Gastrocnemius medialis (tissue), 4 donors: Measurements from ENCODE around the gene SMIM29. TPM values are rescaled to one million over a fixed set of nuclear protein-coding genes. Genes with fewer than 3 reads are reported as not detected.

Source experiments
- ATAC-seq, 2 donors: fragments of 150-250 bp; one replicate each; pipeline ENCODE4 v1.9.1; 2016
- DNase-seq, 2 donors: peaks; one replicate each; pipeline ENCODE4 v3.0.0-alpha.2; 2019
- H3K27ac ChIP-seq, 4 donors: fragments of 200-600 bp; sonication (generic); 1 replicate in 1 of 4; 2 replicates in 3 of 4; pipeline ENCODE4 v1.5.1; 2016 to 2018; ENCODE audit warnings: mild to moderate bottlenecking in 2 of 4, moderate library complexity in 1 of 4
- H3K27me3 ChIP-seq, 3 donors: fragments of 200-600 bp; sonication (generic) in 2 of 3; 1 replicate in 1 of 3; 2 replicates in 2 of 3; pipeline versions ENCODE4 v1.5.1 to v1.6.0; 2016 to 2019; ENCODE audit warnings: mild to moderate bottlenecking in 1 of 3, moderate library complexity in 1 of 3
- H3K36me3 ChIP-seq, 2 donors: fragments of 200-600 bp; sonication (generic) in 1 of 2; one replicate each; pipeline ENCODE4 v1.5.1; 2017 to 2018
- H3K4me1 ChIP-seq, 2 donors: fragments of 200-600 bp; sonication (generic) in 1 of 2; one replicate each; pipeline ENCODE4 v1.5.1; 2016 to 2017; ENCODE audit warnings: mild to moderate bottlenecking in 2 of 2
- H3K4me3 ChIP-seq, 4 donors: fragments of 200-600 bp; sonication (generic) in 3 of 4; 1 replicate in 1 of 4; 2 replicates in 3 of 4; pipeline ENCODE4 v1.5.1; 2016 to 2019; ENCODE audit warnings: mild to moderate bottlenecking in 2 of 4
- H3K9me3 ChIP-seq, 3 donors: fragments of 200-600 bp; sonication (generic) in 2 of 3; 1 replicate in 1 of 3; 2 replicates in 2 of 3; pipeline ENCODE4 v1.5.1; 2016 to 2019
- CTCF ChIP-seq, 5 experiments: fragments of 450-650 bp in 3 of 5; fragments of 200-600 bp in 2 of 5; sonication (generic) in 2 of 5; IDR thresholded peaks in 4 of 5; conservative IDR thresholded peaks in 1 of 5; 1 replicate in 4 of 5; 2 replicates in 1 of 5; pipeline ENCODE4 v1.5.1; 2016 to 2019; ENCODE audit warnings: antibody characterized with exemption in 5 of 5, mild to moderate bottlenecking in 3 of 5, moderate library complexity in 3 of 5
- POLR2A ChIP-seq, 2 donors: fragments of 450-650 bp; IDR thresholded peaks; one replicate each; pipeline ENCODE4 v1.6.1; 2017; ENCODE audit warnings: antibody characterized with exemption in 2 of 2, mild to moderate bottlenecking in 2 of 2, moderate library complexity in 2 of 2
- in situ Hi-C, 4 donors: fragments of 200-750 bp; cut with MboI; loops; one replicate each; pipeline versions ENCODE4 v1.15.0 to v1.8.0; 2017; ENCODE audit warnings: low sequenced_read_pairs in 4 of 4
- intact Hi-C: fragments of 100-400 bp; cut with DNase I; formaldehyde crosslinking; loops from one replicate; pipeline ENCODE4 v1.15.1; 2023; ENCODE audit warnings: low total_unique reads
- total RNA-seq, 4 donors: library from RNA; depleted of rRNA; stranded (reverse); fragments of >200 nt; gene quantifications; one replicate each; pipeline versions ENCODE4 v1.1.0 to v1.2.3, GENCODE V29; 2016

Gene SMIM29
- total RNA-seq, 4 donors from 2014 or later: 21.4 to 39.5 (median 33.4) TPM

- intact Hi-C loops (loop anchor here (2.0 to 5.0 kb wide), 3 partner anchors 27 to 1451 kb away; partner anchors contain the start of gene SMIM29), in situ Hi-C loops (loop anchor here in 1 of 4 donors (25.0 kb wide), 1 partner anchor 539 kb away; the partner anchor contains the start of gene IP6K3)
- peaks cover 51 to 59% of the 10 kb centered on the region in 2 donors for H3K4me1 ChIP-seq
- no peaks in the 10 kb centered on the region for H3K36me3 ChIP-seq
- ATAC-seq (peak; percentile 13 to 40), DNase-seq (peak; percentile 32 to 79)
- H3K27me3 ChIP-seq: no peaks in the 10 kb centered on the region
- H3K27ac ChIP-seq: peak overlapping the region; percentile 92 to 99 (median 97)
- no peak for TF ChIP-seq POLR2A (IDR thresholded peaks at IDR 0.05)
- no peak for TF ChIP-seq CTCF (IDR thresholded peaks at IDR 0.05 in 4 of 5, conservative IDR thresholded peaks at IDR 0.05 in 1 of 5)
- no peak overlapping the region for H3K4me3 ChIP-seq
- no peaks in the 10 kb centered on the region for H3K9me3 ChIP-seq
These were observed 27.4 kb upstream of the SMIM29 start for GRCh38 chr6:34276191-34276590.

- in situ Hi-C loops (loop anchor here in 1 of 4 donors (25.0 kb wide), 1 partner anchor 538 kb away; the partner anchor contains the start of gene IP6K3), intact Hi-C loops (loop anchor here (5.0 kb wide), 1 partner anchor 1452 kb away; no protein-coding TSS in a partner anchor)
- Histone ChIP-seq H3K27ac (peak overlapping the region; percentile 92 to 99 (median 97)), H3K4me1 (peaks cover 51% of the 10 kb centered on the region in 2 donors), H3K27me3 (no peaks in the 10 kb centered on the region), H3K4me3 (no peak overlapping the region), H3K9me3 (no peaks in the 10 kb centered on the region), H3K36me3 (no peaks in the 10 kb centered on the region)
- no peak for DNase-seq
- TF ChIP-seq POLR2A (IDR thresholded peaks at IDR 0.05): no peak
- TF ChIP-seq CTCF (IDR thresholded peaks at IDR 0.05 in 4 of 5, conservative IDR thresholded peaks at IDR 0.05 in 1 of 5): no peak
- no peak for ATAC-seq
These were observed 26.5 kb upstream of the SMIM29 start for GRCh38 chr6:34275128-34275804.

- peaks cover 40 to 44% of the 10 kb centered on the region in 2 donors for H3K4me1 ChIP-seq
- in situ Hi-C loops: loop anchor here in 1 of 4 donors (25.0 kb wide), 1 partner anchor 338 kb away; no protein-coding TSS in a partner anchor
- no peak for ATAC-seq
These were observed 25.3 kb upstream of the SMIM29 start for GRCh38 chr6:34274129-34274528.

GRCh38 chr6:34273242-34273805 lies 24.5 kb upstream of the SMIM29 start:
- intact Hi-C loops (no loop called here), in situ Hi-C loops (loop anchor here in 1 of 4 donors (25.0 kb wide), 1 partner anchor 339 kb away; no protein-coding TSS in a partner anchor)
- TF ChIP-seq POLR2A (IDR thresholded peaks at IDR 0.05) (no peak), CTCF (IDR thresholded peaks at IDR 0.05 in 4 of 5, conservative IDR thresholded peaks at IDR 0.05 in 1 of 5) (no peak)
- Histone ChIP-seq H3K36me3 (no peaks in the 10 kb centered on the region), H3K4me3 (no peak overlapping the region), H3K4me1 (peaks cover 32 to 36% of the 10 kb centered on the region in 2 donors), H3K9me3 (no peaks in the 10 kb centered on the region), H3K27ac (peak overlapping the region; percentile 7 to 55 (median 37)), H3K27me3 (no peaks in the 10 kb centered on the region)
- ATAC-seq (no peak), DNase-seq (no peak)

More at GRCh38 chr6:34274129-34274528, 25.3 kb upstream of the SMIM29 start:
- H3K4me3 ChIP-seq: no peak overlapping the region
- TF ChIP-seq CTCF (IDR thresholded peaks at IDR 0.05 in 4 of 5, conservative IDR thresholded peaks at IDR 0.05 in 1 of 5) (no peak), POLR2A (IDR thresholded peaks at IDR 0.05) (no peak)
- H3K27ac ChIP-seq: peak overlapping the region in 3 of 4 donors; percentile 7 to 41 (median 33)
- DNase-seq: no peak
- no peaks in the 10 kb centered on the region for H3K36me3 ChIP-seq
- no peaks in the 10 kb centered on the region for H3K9me3 ChIP-seq
- intact Hi-C loops: no loop called here
- H3K27me3 ChIP-seq: no peaks in the 10 kb centered on the region
